HepG2 (cell line): ENCODE measurements around the gene PCBP1. TPM values are rescaled to one million over a fixed set of nuclear protein-coding genes. Genes with fewer than 3 reads are reported as not detected.

ENCODE experiments used
- ATAD3A ChIP-seq: sonication (generic); formaldehyde crosslinking; IDR thresholded peaks from 2 replicates; pipeline ENCODE4 v1.4.0; 2020; ENCODE audit warnings: missing genetic modification reagents
- EZH2 ChIP-seq: conservative IDR thresholded peaks from 2 replicates; pipeline ENCODE4 v1.6.1; 2012; ENCODE audit warnings: mild to moderate bottlenecking, low read depth, low read length, moderate library complexity
- REST ChIP-seq, 2 experiments: IDR thresholded peaks; 2 replicates each; pipeline ENCODE4 v1.6.1; 2011 to 2012; ENCODE audit warnings: low read length in 2 of 2, borderline replicate concordance in 1 of 2, low read depth in 1 of 2, mild to moderate bottlenecking in 1 of 2, moderate library complexity in 1 of 2
- SMYD3 ChIP-seq: sonication (generic); formaldehyde crosslinking; IDR thresholded peaks from 2 replicates; pipeline ENCODE4 v1.8.1; 2023; ENCODE audit warnings: mild to moderate bottlenecking, missing genetic modification reagents
- SP140L ChIP-seq: sonication (generic); formaldehyde crosslinking; IDR thresholded peaks from 2 replicates; pipeline ENCODE4 v1.4.0; 2020; ENCODE audit warnings: missing genetic modification reagents, borderline replicate concordance
- ZNF234 ChIP-seq: sonication (generic); formaldehyde crosslinking; conservative IDR thresholded peaks from 2 replicates; pipeline ENCODE4 v1.5.1; 2020; ENCODE audit warnings: mild to moderate bottlenecking, missing genetic modification reagents
- ZNF296 ChIP-seq: sonication (generic); formaldehyde crosslinking; conservative IDR thresholded peaks from 2 replicates; pipeline ENCODE4 v1.5.0; 2020; ENCODE audit warnings: mild to moderate bottlenecking, missing genetic modification reagents
- ZNF3 ChIP-seq: IDR thresholded peaks from 2 replicates; pipeline ENCODE4 v1.7.0; 2017; ENCODE audit warnings: inconsistent platforms
- ZNF343 ChIP-seq: sonication (generic); formaldehyde crosslinking; IDR thresholded peaks from 2 replicates; pipeline ENCODE4 v1.4.0; 2020; ENCODE audit warnings: mild to moderate bottlenecking, missing genetic modification reagents
- ZNF382 ChIP-seq: sonication (generic); formaldehyde crosslinking; IDR thresholded peaks from 2 replicates; pipeline ENCODE4 v1.5.0; 2020; ENCODE audit warnings: missing genetic modification reagents, mild to moderate bottlenecking, borderline replicate concordance
- polyA plus RNA-seq, 8 experiments: library from polyadenylated mRNA; depleted of rRNA in 3 of 8; stranded (reverse) in 7 of 8; unstranded in 1 of 8; fragments of >200 nt; fragmentation: Illumina TruSeq in 4 of 8; extraction: Trizol in 4 of 8; gene quantifications; 2 replicates each; pipeline versions ENCODE4 v1.2.1 to v1.2.3, GENCODE V29; 2011 to 2016; ENCODE audit warnings: low read depth in 4 of 8, missing spikeins in 1 of 8, mixed read lengths in 1 of 8; ENCODE audit not compliant: insufficient read depth in 1 of 8
- total RNA-seq, 5 experiments: library from RNA; depleted of rRNA; stranded (reverse); fragments of >200 nt; fragmentation: Illumina TruSeq; extraction: Trizol; gene quantifications; 2 replicates each; pipeline ENCODE4 v1.2.3, GENCODE V29; 2016; ENCODE audit warnings: low read depth in 1 of 5
- TF ChIP-seq, protein P1 (sequence below): sonication (generic); formaldehyde crosslinking; IDR thresholded peaks from 2 replicates; pipeline ENCODE4 v1.5.0; 2020; ENCODE audit warnings: mild to moderate bottlenecking, missing genetic modification reagents, borderline replicate concordance
- TF ChIP-seq, protein P2 (sequence below): sonication (generic); formaldehyde crosslinking; IDR thresholded peaks from 2 replicates; pipeline ENCODE4 v1.4.0; 2020; ENCODE audit warnings: missing genetic modification reagents, borderline replicate concordance

The PCBP1 gene
- total and polyA plus RNA-seq, 2 of the 13 experiments (the other 11 are each of a cell fraction or from before 2014, with no cell fraction given): 32.0 to 137 TPM

DNA sequence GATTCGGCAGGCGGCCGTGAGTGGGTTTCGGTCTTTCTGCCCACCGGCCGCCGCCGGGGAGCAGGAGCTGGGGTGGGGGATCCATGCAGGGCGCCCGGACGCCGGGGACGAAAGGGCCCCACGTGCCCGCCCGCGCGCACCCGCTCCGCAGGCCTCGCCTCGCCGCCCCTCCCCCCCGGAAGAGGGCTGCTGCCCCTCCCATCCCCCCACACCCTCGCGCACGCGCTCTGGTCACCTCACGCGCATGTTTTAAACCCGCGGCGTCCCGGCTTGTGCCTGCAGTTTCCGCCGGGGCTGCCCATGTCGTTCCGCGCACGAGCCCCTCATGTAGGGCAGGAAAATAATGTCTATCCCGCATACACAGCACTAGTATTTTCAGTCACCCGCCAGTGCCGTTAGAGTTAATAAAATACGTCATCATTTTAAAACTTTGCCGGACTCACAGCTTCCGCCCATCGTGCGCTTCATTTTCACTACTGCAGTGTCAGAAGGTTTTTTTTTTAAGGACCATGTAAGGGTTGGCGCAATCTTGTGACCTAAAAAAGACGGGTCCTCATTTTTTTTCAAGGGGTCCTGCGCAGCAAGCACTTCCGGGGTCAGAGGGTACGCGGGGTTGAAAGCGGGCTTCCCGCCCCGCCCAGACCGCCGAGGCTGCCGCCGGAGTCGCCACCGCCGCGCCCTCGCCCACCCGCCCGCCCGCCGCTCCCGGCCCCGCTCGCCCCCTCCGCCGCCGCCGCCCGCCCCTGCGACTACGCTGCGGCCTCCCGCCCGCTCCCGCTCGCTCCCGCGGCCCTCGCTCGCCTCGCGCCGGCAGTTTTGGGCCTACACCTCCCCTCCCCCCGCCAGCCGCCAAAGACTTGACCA lies at the start of gene PCBP1 (continued):
- peak in 1 of 2 experiments; percentile 82; a peak in 1 of 4 replicates for TF ChIP-seq REST (IDR thresholded peaks at IDR 0.05; ENCODE audit: borderline replicate concordance in 1 of 2, low read depth in 1 of 2, low read length in 2 of 2)
- no peak for TF ChIP-seq ZNF382
- TF ChIP-seq SMYD3 (CRISPR knock-in tag): no peak
- 0 out of 2 replicates have a peak, but pooled peaks have one; percentile 5 for TF ChIP-seq ZNF234 (CRISPR knock-in tag)
- TF ChIP-seq EZH2: no peak
- TF ChIP-seq ZNF3 (CRISPR knock-in tag): no peak
- TF ChIP-seq ATAD3A (CRISPR knock-in tag): no peak
- no peak for TF ChIP-seq SP140L (CRISPR knock-in tag)
- TF ChIP-seq ZNF343 (CRISPR knock-in tag): peak; percentile 83; the same call in 1 of the 2 replicates
- TF ChIP-seq, protein P1, sequence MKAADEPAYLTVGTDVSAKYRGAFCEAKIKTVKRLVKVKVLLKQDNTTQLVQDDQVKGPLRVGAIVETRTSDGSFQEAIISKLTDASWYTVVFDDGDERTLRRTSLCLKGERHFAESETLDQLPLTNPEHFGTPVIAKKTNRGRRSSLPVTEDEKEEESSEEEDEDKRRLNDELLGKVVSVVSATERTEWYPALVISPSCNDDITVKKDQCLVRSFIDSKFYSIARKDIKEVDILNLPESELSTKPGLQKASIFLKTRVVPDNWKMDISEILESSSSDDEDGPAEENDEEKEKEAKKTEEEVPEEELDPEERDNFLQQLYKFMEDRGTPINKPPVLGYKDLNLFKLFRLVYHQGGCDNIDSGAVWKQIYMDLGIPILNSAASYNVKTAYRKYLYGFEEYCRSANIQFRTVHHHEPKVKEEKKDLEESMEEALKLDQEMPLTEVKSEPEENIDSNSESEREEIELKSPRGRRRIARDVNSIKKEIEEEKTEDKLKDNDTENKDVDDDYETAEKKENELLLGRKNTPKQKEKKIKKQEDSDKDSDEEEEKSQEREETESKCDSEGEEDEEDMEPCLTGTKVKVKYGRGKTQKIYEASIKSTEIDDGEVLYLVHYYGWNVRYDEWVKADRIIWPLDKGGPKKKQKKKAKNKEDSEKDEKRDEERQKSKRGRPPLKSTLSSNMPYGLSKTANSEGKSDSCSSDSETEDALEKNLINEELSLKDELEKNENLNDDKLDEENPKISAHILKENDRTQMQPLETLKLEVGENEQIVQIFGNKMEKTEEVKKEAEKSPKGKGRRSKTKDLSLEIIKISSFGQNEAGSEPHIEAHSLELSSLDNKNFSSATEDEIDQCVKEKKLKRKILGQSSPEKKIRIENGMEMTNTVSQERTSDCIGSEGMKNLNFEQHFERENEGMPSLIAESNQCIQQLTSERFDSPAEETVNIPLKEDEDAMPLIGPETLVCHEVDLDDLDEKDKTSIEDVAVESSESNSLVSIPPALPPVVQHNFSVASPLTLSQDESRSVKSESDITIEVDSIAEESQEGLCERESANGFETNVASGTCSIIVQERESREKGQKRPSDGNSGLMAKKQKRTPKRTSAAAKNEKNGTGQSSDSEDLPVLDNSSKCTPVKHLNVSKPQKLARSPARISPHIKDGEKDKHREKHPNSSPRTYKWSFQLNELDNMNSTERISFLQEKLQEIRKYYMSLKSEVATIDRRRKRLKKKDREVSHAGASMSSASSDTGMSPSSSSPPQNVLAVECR (CRISPR knock-in tag): no peak; the same call in 1 of the 2 replicates
- TF ChIP-seq ZNF296: no peak
- TF ChIP-seq, protein P2, sequence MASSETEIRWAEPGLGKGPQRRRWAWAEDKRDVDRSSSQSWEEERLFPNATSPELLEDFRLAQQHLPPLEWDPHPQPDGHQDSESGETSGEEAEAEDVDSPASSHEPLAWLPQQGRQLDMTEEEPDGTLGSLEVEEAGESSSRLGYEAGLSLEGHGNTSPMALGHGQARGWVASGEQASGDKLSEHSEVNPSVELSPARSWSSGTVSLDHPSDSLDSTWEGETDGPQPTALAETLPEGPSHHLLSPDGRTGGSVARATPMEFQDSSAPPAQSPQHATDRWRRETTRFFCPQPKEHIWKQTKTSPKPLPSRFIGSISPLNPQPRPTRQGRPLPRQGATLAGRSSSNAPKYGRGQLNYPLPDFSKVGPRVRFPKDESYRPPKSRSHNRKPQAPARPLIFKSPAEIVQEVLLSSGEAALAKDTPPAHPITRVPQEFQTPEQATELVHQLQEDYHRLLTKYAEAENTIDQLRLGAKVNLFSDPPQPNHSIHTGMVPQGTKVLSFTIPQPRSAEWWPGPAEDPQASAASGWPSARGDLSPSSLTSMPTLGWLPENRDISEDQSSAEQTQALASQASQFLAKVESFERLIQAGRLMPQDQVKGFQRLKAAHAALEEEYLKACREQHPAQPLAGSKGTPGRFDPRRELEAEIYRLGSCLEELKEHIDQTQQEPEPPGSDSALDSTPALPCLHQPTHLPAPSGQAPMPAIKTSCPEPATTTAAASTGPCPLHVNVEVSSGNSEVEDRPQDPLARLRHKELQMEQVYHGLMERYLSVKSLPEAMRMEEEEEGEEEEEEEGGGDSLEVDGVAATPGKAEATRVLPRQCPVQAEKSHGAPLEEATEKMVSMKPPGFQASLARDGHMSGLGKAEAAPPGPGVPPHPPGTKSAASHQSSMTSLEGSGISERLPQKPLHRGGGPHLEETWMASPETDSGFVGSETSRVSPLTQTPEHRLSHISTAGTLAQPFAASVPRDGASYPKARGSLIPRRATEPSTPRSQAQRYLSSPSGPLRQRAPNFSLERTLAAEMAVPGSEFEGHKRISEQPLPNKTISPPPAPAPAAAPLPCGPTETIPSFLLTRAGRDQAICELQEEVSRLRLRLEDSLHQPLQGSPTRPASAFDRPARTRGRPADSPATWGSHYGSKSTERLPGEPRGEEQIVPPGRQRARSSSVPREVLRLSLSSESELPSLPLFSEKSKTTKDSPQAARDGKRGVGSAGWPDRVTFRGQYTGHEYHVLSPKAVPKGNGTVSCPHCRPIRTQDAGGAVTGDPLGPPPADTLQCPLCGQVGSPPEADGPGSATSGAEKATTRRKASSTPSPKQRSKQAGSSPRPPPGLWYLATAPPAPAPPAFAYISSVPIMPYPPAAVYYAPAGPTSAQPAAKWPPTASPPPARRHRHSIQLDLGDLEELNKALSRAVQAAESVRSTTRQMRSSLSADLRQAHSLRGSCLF (CRISPR knock-in tag): no peak
